Adrenal gland (tissue), 12 donors: ENCODE results near the gene EPB41L2. TPM values are rescaled to one million over a fixed set of nuclear protein-coding genes. Genes with fewer than 3 reads are reported as not detected.

Experiments
- DNase-seq, 7 donors: peaks; one replicate each; pipeline ENCODE4 v3.0.0-alpha.2; 2019 to 2020
- H3K27ac ChIP-seq, 5 donors: fragments of 200-600 bp; sonication (generic) in 4 of 5; 1 replicate in 3 of 5; 2 replicates in 2 of 5; pipeline versions ENCODE4 v1.5.1 to v1.8.0; 2016 to 2020; ENCODE audit warnings: mild to moderate bottlenecking in 1 of 5
- H3K27me3 ChIP-seq: fragments of 200-600 bp; 2 replicates; pipeline ENCODE4 v1.8.0; 2021
- H3K36me3 ChIP-seq, 2 donors: fragments of 200-600 bp; replicated peaks in 1 of 2; 1 replicate in 1 of 2; 2 replicates in 1 of 2; pipeline versions ENCODE4 v1.5.1 to v1.8.0; 2018 to 2022
- H3K4me1 ChIP-seq, 2 donors: fragments of 200-600 bp; replicated peaks in 1 of 2; 1 replicate in 1 of 2; 2 replicates in 1 of 2; pipeline versions ENCODE4 v1.5.1 to v1.8.0; 2018 to 2021
- H3K4me3 ChIP-seq, 4 donors: fragments of 200-600 bp; sonication (generic) in 3 of 4; one replicate each; pipeline ENCODE4 v1.5.1; 2016 to 2018
- H3K9me3 ChIP-seq, 3 donors: fragments of 200-600 bp; sonication (generic) in 1 of 3; replicated peaks in 1 of 3; 1 replicate in 2 of 3; 2 replicates in 1 of 3; pipeline versions ENCODE4 v1.5.1 to v1.8.0; 2016 to 2021
- CTCF ChIP-seq, 6 experiments: fragments of 450-650 bp in 4 of 6; fragments of 200-600 bp in 2 of 6; sonication (generic) in 1 of 6; IDR thresholded peaks; 1 replicate in 5 of 6; 2 replicates in 1 of 6; pipeline versions ENCODE4 v1.5.1 to v1.8.0; 2016 to 2021; ENCODE audit warnings: antibody characterized with exemption in 6 of 6, mild to moderate bottlenecking in 2 of 6, moderate library complexity in 1 of 6
- POLR2A ChIP-seq, 2 donors: fragments of 450-650 bp; IDR thresholded peaks; one replicate each; pipeline ENCODE4 v1.6.1; 2017; ENCODE audit warnings: antibody characterized with exemption in 2 of 2, mild to moderate bottlenecking in 2 of 2, moderate library complexity in 1 of 2
- WGBS, 4 donors: extraction: QIAGEN DNeasy Blood & Tissue Kit in 2 of 4; methylation state at CpG; one replicate each; pipeline versions ENCODE4 v1.1.5 to v1.1.7; 2013 to 2017; 5-methylcytosine and 5-hydroxymethylcytosine counted together
- intact Hi-C, 2 donors: fragments of 100-400 bp; cut with DNase I; formaldehyde crosslinking; loops; one replicate each; pipeline versions ENCODE4 v1.14.1 to v1.15.0; 2022 to 2023
- polyA plus RNA-seq, 3 donors: library from polyadenylated mRNA; stranded (reverse); fragments of 200-250 nt in 2 of 3; fragments of 350-450 nt in 1 of 3; fragmentation: Illumina TruSeq in 1 of 3; extraction: RNeasy Lipid Tissue Mini Kit (QIAGEN cat#74804) in 1 of 3; gene quantifications; one replicate each; pipeline ENCODE4 v1.2.3, GENCODE V29; 2013 to 2014
- total RNA-seq, 9 donors: library from RNA; depleted of rRNA in 4 of 9; stranded (reverse); fragments of >200 nt in 4 of 9; fragments of 120-200 nt in 1 of 9; fragmentation: NEBNext Ultra II Directional in 1 of 9; extraction: Animal tissue kit (Norgen Biotek cat#: 25700) in 1 of 9; gene quantifications; one replicate each; pipeline versions ENCODE4 v1.1.0 to v1.2.4, GENCODE V29; 2013 to 2023
- donor health status: healthy with polysubstance abuse.
- donor health status: Bipolar disorder and iron deficiency.
- donor health status: DM: yes; HTN: yes; CAD: no.
- donor health status: DM: no; HTN: no; CAD: no.
- donor health status: DM: no; HTN: no; CAD: no.
- donor health status: DM: yes; HTN: yes; CAD: no.

The EPB41L2 gene
- total and polyA plus RNA-seq, 12 donors, result 30.6 to 101 (median 82.4) TPM

GRCh38 chr6:130873746-130874145, 189.3 kb downstream of the EPB41L2 start:
- Histone ChIP-seq H3K36me3 (no peaks in the 10 kb centered on the region), H3K4me3 (no peak overlapping the region), H3K27ac (no peak overlapping the region), H3K27me3 (no peaks in the 10 kb centered on the region), H3K9me3 (no peaks in the 10 kb centered on the region), H3K4me1 (no peaks in the 10 kb centered on the region)
- intact Hi-C loops, result no loop called here
- no peak for TF ChIP-seq POLR2A (IDR thresholded peaks at IDR 0.05)
- TF ChIP-seq CTCF (IDR thresholded peaks at IDR 0.05), result no peak
- WGBS, 4 donors, result 92 to 97% (median 96%) methylated on average over 5 of the region's 5 CpGs
- no peak for DNase-seq

DNA sequence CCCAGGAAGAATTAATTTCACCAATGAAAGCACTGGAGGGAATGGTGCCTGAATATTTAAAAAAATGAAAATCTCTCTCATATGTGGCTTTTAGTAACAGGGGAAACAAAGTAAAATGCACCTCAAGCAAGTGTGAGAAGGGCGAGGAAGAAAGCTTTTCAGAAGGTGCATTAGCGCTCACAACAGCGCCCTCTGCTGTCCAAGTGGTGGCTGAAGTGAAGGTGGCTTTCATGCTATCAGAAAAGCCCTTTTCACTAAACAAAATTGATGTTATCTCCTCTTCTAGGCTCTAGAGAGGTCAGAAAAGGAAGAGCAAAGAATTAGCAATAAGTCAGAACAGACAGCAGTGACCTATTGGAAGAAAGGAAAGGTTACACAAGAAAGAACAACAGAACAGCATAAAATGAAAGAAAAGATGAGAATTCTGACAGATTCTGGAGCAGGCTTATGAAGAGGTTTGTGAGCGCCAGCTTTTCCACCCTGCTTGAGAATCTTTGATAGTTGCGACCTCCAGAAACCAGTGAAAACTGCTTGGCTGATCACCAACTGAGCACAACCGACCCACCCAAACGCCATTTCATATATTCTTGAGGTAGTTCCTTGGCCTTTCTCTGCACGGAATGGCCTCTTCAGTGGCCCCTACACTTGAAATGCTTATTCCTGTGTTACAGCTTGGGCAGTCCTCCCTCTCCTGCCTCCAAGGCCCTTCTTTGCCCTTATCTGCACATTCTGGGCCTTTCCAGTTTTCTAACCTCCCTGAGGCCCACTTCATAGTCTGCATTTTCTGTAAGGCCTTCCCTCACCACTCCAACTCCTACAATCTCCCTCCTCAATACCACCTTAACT, 190.6 kb downstream of the EPB41L2 start:
- Histone ChIP-seq H3K36me3 (no peaks in the 10 kb centered on the region), H3K9me3 (no peaks in the 10 kb centered on the region), H3K27ac (no peak overlapping the region), H3K4me1 (no peaks in the 10 kb centered on the region), H3K4me3 (no peak overlapping the region), H3K27me3 (no peaks in the 10 kb centered on the region)
- intact Hi-C loops, result no loop called here
- TF ChIP-seq CTCF (IDR thresholded peaks at IDR 0.05), result peak; percentile 41 to 87 (median 74)
- no peak for TF ChIP-seq POLR2A (IDR thresholded peaks at IDR 0.05)
- DNase-seq, result peak; percentile 47 to 90 (median 69)
- 67 to 74% (median 69%) methylated on average over 8 of the region's 8 CpGs for WGBS, 4 donors

DNA sequence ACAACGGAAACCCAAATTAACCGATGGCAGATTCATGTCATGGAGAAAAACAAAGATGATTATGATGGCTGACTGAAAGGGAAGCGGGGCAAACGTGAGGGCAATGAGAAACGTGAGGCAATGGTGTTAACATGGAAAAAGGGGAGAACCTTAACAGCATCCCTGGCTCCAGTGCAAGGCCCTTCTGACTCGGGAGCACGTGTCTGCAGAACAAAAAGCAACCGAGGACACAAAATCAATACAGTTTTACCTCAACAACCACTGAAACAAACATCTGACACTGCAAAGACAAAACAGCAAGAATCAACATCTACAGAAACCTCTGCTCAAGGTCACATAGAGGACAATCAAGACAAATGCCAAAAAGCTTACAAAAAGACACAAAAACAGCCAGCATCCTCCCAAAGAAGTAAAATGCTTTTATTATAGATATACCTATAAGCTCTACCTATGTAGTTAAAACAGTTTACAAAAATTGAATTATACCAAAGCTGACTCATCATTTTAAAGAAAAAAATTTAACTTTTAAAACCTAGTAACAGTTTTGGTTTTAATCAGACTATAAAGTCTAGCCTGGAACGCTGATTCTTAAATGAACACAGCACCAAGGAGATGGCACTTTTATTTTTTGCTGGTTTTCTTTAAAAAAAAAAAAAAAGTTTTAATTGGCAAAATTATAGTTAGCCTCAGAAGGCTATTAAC, 192.7 kb downstream of the EPB41L2 start:
- Histone ChIP-seq H3K4me1 (no peaks in the 10 kb centered on the region), H3K27me3 (no peaks in the 10 kb centered on the region), H3K36me3 (peaks cover 0 to 8% of the 10 kb centered on the region in 2 donors), H3K27ac (no peak overlapping the region), H3K4me3 (no peak overlapping the region), H3K9me3 (no peaks in the 10 kb centered on the region)
- TF ChIP-seq CTCF (IDR thresholded peaks at IDR 0.05), result no peak
- TF ChIP-seq POLR2A (IDR thresholded peaks at IDR 0.05), result no peak
- 85 to 92% (median 90%) methylated on average over 9 of the region's 9 CpGs for WGBS, 4 donors
- intact Hi-C loops, result no loop called here
- no peak for DNase-seq

GRCh38 chr6:130869681-130870080, 193.4 kb downstream of the EPB41L2 start:
- no peaks in the 10 kb centered on the region for H3K4me1 ChIP-seq
- no peaks in the 10 kb centered on the region for H3K9me3 ChIP-seq
- H3K27me3 ChIP-seq, result no peaks in the 10 kb centered on the region
- no peak overlapping the region for H3K27ac ChIP-seq
- 90 to 96% (median 96%) methylated on average over 10 of the region's 10 CpGs for WGBS, 4 donors
- intact Hi-C loops, result no loop called here
- DNase-seq, result no peak
- peaks cover 0 to 8% of the 10 kb centered on the region in 2 donors for H3K36me3 ChIP-seq
- no peak overlapping the region for H3K4me3 ChIP-seq
- TF ChIP-seq CTCF (IDR thresholded peaks at IDR 0.05), result no peak
- TF ChIP-seq POLR2A (IDR thresholded peaks at IDR 0.05), result no peak
